Stimulated activated CD8-positive, alpha-beta memory T cell treated with anti-CD3 and anti-CD28 coated beads, Interleukin-15, amount 100 ng/mL, for 1 hour (primary cell): ENCODE data around the gene RPL36A.

ENCODE experiments used
- DNase-seq: peaks from one replicate; pipeline ENCODE4 v3.0.0-alpha.2; 2020; ENCODE audit warnings: low read depth

Gene RPL36A

GRCh38 chrX:101390664-101391525 lies at the start of gene RPL36A:
Gene RPL36A, plus strand, starts transcription at chrX:101391011. Its CDS starts 33 bp downstream, at chrX:101391044.
- DNase-seq: peak; percentile 58

DNA sequence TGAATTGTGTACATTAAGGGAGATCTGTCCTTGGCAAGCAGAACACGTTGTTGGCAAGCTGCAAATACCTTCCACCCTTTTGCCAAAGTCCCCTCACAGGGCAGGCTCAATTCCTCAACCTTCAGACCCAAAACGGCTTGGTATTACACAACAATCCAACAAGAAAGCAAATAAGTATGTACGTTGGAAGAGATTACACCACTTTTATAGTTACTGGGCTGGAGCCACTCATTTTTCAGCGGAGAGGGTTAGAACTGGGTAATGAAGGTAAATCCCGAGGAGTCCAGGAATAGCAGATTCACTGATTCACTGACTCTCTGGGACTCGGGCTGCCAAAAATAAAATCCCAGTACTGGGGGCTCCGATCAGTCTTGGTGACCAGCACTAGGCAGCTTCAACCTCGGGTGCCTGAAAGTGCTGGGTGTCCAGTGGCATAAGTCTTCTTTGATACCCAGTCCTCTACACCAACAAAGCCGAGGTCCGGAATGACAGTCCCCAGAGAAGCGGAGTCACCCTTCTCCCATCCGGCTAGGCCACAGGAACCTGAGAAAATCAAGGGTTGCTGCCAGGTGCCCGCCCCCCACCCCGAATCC lies 42.9 kb upstream of the RPL36A start:
- DNase-seq: no peak

DNA sequence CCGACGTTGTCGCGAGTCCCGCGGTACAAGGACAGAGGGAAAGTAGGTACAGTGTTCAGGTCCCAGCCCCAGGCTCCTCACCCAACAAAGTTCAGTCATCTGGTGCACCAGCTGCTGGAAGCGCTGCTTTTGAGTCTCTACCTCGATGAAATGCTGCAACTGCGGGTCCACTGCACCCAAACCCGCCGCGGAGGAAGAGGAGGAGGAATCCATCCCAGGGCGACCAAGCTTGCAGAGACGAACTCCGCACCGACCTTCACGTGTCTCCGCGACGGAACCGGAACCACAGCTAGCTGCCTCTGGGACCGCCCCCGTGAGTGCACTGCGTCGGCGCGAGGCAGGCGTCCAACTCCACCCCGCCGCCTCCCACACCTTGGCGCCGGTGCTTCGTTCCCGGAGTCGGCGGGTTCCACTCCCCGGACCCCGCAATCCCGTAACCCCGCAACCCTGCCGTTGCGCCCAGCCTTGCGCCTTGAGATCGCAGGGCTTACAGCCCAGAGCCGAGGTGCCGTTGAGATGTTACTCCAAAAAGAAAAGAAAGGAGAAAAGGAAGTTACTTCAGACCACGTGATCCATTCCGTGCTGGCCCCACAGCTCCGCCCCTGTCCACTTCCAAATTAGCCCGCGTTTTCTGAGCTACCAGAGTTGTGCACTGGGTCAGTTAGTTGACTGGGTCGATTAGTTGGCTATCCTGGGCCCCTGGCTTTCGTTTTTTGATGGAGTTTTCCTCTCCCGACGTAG lies 42.2 kb upstream of the RPL36A start, which contains the start of gene TIMM8A:
Gene TIMM8A, minus strand, starts transcription at position 291 of the 741 bp plus-strand sequence. Its CDS starts 78 bp downstream, at position 213.
- DNase-seq: peak; percentile 46

DNA sequence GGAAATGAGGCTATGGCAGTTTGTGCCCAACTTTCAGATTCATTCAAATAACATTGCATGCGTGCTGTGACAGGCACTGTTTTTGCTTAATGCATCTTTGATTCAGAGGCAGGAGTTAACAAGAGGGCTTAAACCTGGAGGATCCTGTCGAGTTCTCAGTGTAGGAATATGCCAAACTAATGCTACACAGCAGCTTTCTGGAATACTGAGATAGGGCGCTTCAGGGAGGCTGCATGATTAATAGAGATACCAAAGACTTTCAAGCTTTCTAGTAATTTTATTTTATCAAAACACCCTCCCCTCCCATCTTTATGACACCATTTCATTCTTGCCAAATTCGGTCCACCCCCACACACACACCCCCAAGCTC lies 41.6 kb upstream of the RPL36A start:
- no peak for DNase-seq

- DNase-seq: no peak
These were observed 33.5 kb upstream of the RPL36A start for GRCh38 chrX:101357166-101357795.

- DNase-seq: no peak
These were observed 30.8 kb upstream of the RPL36A start for GRCh38 chrX:101359966-101360365.

DNA sequence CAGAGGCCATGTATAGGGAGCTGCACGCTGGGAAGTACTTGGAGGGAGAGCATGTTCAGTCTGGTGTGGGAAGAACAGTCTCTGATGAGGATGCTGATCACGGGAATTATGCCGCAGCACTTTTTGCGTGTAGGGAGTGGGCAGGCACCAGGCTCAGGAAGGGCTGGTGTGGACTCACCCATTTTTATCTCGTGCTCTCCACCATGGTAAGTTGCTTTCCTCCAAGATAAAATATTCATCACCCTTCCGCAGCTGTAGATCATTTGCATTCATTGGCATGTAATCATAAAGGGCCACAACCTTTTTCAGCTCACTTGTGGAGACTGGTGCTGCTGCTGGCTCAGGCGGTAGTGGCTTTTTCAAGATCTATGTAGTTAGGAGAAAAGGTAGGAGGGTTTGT lies 30.4 kb upstream of the RPL36A start:
- no peak for DNase-seq

GRCh38 chrX:101362116-101362515 lies 28.7 kb upstream of the RPL36A start:
- DNase-seq: no peak

GRCh38 chrX:101362757-101363156 lies 28.1 kb upstream of the RPL36A start:
- DNase-seq: no peak

DNA sequence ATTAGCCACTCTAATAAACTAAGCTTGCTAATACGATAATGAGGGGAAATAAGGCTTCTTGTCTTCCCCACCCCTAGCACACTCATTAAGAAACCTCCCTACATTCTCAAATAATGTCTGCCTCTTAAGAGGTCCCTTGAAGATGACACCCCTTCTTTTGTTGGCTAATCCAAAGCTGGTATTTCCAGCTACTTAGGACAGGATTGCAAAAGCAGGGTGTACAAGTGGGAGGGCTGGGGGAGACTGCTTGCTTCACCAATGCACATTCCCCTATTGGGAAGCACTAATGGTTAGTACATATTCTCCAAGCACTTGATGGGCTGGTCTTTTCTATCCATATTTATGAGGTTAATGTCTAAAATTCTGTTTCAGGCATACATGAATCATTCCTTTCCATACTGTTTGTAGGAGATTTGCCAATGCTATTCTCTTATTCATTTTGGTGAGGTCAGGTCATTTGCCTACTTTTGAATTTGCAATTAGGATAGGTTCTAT lies 25.5 kb upstream of the RPL36A start:
- no peak for DNase-seq

DNA sequence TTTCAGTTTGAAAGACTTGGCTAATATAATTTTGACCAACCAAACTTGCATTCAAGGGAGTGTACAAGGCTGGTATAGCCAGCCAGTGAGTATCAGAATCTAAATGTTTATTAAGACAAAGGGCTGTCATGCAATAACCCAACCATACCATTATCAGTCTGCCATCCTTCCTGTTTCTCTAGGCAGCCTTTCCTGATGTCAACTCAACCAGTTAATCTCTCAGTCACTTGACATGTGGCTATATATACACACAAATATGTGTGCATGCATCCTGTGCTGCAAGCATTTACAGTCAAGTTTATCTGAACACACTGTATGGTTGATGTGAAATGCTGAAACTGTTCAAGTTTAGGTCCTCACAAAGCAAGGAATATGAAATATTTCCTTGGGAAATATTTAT lies 22.0 kb upstream of the RPL36A start:
- DNase-seq: no peak

- no peak for DNase-seq
These were observed 21.1 kb upstream of the RPL36A start for GRCh38 chrX:101369687-101370086.

DNA sequence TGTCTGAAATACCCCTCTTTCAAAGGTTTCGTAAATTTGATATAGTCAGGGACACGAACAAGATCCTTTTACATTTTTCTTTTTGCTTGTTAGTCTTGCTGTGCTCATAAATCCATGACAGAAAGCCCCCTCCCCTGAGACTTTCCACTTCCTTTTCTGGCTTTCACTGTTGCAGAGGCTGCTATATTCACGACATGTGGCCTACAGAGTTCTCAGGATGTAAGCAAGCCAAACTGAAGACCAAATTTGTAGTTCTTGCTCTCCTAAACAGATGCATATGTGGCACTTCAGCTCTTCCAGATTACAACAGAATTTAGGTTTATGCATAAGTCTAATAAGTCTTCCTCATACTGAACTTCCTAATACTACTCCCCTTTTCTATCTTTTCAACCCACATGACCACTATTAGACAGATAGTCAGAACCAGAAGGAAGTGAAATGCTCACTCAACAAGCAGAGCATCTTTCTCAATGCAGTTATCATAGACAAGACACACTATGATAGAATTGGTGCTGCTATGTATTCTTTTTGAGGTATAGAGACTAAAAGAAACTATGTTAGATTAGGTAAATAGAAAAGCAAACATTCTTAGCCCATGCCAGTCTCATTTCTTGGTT lies 19.8 kb upstream of the RPL36A start:
- DNase-seq: no peak

- no peak for DNase-seq
These were observed 13.3 kb upstream of the RPL36A start for GRCh38 chrX:101377547-101377946.

DNA sequence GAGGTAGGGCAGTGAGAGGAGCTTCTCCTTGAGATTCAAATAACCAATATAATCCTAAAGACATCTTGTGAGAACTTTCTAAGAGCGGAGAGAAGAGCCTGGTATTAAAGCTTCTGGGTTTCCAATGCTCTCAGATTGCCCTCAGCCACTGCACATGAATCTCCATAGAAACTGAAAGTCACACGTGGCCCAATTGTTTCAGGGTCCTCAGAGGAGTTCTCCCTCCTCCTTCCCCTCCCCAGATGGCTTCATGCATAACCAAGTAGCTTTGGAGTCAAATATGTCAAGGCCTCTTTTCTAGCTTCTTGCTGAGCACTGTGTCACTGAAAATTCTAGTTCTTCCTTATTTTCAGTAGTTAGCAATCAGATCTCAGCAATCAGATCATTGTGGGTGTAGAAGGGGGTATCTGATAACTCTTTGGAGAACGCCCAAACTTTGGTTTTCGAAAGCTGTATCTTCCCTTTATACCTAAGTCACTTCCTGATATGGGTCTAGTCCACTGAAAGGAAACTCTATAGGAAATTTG lies 7.1 kb upstream of the RPL36A start:
- DNase-seq: no peak

DNA sequence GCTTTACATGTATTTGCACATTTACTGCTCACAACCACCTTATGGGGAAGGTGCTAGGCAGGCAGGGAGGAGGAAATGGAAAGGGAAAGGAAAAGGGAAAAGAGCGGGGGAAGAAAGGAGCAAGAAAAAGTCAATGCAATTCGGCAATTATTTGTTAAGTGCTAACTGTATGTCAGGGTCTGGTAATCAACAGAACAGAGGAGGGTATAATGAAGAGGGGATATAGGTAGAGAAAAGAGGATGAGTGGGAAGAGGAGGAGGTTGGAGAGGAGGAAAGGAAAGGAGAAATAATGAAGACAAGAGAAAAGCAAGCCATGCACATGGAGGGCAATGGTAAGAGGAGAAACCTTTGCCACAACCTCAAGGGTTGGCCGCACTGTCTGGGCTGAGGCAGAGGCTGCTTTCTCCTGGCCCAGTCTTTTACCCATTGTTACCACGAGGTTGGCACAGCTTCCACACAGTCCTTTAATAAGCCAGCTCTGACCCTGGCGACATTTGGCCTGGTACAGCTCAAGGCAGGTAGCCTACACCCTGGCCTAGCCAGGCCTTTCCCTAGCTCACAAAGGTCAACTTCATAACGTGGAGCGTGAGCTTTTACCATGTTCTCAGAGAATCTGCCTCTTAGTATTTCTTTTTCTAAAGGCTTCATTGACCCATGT lies 5.7 kb upstream of the RPL36A start:
- DNase-seq: no peak

DNA sequence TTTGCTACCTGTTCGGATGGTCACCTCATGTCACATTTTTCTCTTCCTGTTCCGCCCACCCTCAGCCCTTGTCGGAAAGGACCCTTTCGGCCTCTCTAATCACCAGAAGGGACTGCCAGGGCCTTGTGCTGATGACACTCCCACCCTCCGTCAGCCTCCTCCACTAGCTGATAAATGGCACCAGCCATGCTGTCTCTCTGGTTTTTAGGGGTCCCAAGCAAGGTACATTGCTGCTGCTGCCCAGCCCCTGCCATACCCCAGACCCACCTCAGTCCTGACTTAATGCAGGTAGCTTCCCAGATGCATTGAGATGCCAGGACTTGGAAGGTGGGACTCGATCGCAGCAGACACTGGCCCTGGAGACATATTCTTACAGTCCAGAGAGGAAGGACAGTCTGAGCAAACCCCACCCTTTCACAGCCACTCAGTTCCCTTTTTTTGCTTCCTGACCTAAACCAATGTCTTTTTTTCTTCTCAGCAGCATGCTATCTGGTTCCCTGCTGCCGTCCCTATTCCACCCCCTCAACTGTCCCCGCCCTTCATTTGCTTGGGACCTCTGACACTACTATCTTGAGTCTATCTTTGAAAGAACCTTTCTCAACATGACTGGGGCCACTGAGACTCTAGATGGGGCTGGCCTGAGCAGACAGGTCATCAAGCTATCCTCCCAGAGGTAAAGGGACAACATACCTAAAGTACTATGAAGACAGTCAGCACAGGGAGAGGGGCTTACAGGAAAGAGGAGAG lies 4.8 kb upstream of the RPL36A start, which contains the start of gene BTK:
Gene BTK, minus strand, starts transcription at position 397 of the 747 bp plus-strand sequence. CDS start 10,907 bp downstream, outside the sequence.
- DNase-seq: no peak

DNA sequence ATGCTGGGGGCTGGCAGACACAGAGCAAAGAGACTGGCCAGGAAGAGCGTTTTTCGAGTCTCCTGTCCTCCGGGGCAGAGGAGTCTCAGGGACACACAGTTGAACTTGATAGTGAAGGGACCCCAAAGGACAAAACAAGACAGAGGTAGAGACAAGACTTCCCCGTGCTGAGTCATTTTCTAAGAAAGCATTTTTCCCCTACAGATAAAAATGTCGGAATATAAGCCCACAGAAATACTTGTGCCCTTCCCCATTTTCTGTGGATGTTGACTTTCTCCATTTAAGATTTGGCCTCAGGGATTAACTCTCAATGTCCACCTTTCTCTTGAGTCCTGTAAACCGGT lies 4.3 kb upstream of the RPL36A start:
- DNase-seq: no peak

DNA sequence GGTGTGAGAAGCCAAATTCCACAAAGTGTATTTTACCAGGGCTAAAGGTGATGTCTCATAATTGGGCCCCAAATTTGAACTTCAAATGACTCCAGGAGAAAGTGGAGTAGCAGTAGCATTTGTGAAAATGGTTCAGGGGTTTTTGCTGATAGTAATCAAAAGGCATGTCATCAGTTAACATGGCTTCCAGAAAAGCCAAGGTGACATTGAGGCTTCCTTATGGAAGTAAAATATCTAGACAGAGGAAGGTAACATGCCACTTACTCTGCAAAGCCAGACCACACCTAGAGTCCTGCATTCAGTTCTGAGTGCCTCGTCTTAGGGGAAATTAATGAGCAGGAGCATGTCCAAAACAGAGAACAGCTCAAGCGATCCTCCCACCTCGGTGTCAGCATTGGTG lies 2.2 kb upstream of the RPL36A start:
- no peak for DNase-seq

DNA sequence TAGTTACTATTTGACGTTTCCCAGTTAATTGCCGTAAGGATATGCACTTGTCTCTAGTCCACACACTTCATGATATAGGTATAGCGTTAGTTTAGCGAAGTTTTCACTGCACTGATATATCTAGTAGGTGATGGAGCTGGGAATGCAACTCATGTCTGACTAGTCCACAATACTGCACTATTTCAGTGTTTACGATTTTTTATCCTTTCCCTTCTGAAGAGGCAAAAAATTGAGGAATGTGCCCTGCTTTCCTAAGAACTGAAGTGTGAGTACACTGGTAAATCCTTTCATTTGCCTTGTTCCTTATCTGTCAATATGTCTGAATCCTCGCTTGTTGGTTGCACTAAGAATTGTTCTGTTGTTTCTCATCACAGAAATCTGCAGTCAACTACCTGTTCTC lies 1.0 kb downstream of the RPL36A start:
- no peak for DNase-seq
